ENCODE data around the gene GAGE10. TPM values are rescaled to one million over a fixed set of nuclear protein-coding genes. Genes with fewer than 3 reads are reported as not detected.

The GAGE10 gene
- total RNA-seq, 1 experiment from 2014 or later = not detected

DNA sequence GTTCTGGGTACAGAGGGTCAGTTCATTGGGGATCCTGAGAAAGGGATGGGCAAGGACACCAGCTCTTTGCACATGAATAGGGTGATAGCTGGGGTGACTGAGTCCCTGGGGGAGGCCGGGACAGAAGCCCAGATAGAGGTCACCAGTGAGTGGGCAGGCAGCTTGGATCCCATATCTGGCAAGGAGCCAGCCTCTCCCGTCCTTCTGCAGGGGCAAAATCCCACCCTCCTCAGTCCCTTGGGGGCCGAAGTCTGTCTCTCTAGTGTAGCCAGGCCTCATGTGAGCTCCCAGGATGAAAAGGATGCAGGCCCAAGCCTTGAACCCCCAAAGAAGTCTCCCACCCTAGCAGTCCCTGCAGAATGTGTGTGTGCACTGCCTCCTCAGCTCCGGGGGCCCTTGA is 16.9 kb upstream of the GAGE10 start (continued):
- no peak for TF ChIP-seq TCF7L2 (IDR thresholded peaks at IDR 0.05; ENCODE audit: borderline replicate concordance, extremely low read depth, insufficient read depth, insufficient read length)
- TF ChIP-seq SRF (IDR thresholded peaks at IDR 0.05; ENCODE audit: low read depth) = no peak
- TF ChIP-seq ELF1 (IDR thresholded peaks at IDR 0.05; ENCODE audit: borderline replicate concordance, low read depth) = no peak
- no peak for TF ChIP-seq ZNF274 (IDR thresholded peaks at IDR 0.05; ENCODE audit: low read depth, low read length)
- no peak for TF ChIP-seq JUND (IDR thresholded peaks at IDR 0.05)
- TF ChIP-seq YY1 (IDR thresholded peaks at IDR 0.05; ENCODE audit: extremely low read depth, insufficient replicate concordance, low read depth, low read length) = no peak
- TF ChIP-seq ZFX (IDR thresholded peaks at IDR 0.05) = no peak
- TF ChIP-seq RAD21 (IDR thresholded peaks at IDR 0.05; ENCODE audit: low read depth) = no peak

DNA sequence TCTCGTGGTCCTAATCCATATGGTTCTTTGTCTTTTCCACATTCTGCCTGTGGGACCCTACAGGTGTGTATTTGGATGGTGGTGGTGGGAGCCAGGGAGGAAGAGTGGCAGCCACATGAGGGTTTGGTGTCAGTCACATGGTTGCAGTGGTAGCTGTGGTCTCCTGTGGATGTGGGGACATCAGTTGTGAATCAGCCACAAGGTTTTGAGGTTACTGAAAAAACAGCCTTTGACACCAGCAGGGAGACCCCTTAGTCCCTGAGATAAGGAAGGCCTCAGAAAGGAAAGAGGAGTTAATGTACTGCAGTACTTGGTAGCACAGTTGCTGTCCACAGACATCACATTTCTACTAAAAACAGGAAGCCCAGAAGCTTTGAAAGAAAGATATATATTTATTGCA is 15.8 kb upstream of the GAGE10 start:
- CTCF ChIA-PET = no interaction called here

More for the DNA sequence above, 15.8 kb upstream of the GAGE10 start:
- ChIA-PET RAD21 (ENCODE audit: low non-redundant PET in 1 of 2, low total read pairs in 2 of 2, uncharacterized antibody in 2 of 2, unreplicated experiment in 2 of 2) (no interaction called here), POLR2A (no interaction called here)
- DNase-seq (ENCODE audit: low read depth, low spot score) (no peak), ATAC-seq (no peak)
- no peaks in the 10 kb centered on the region for H3K27me3 ChIP-seq (ENCODE audit: insufficient read depth, low read length)
- H4K20me1 ChIP-seq (ENCODE audit: insufficient read depth) = no peaks in the 10 kb centered on the region
- BruUV-seq (replicated peaks) = no TSS peak
- TF ChIP-seq MAX (IDR thresholded peaks at IDR 0.05) = no peak
- no peak for TF ChIP-seq POLR2AphosphoS5 (IDR thresholded peaks at IDR 0.05; ENCODE audit: low read depth, low read length)
- no peak overlapping the region for H3K4me2 ChIP-seq (ENCODE audit: low read length)
- H3K36me3 ChIP-seq (ENCODE audit: control insufficient read depth in 1 of 2, insufficient read depth in 2 of 2, low read length in 2 of 2) = no peaks in the 10 kb centered on the region
- no peak overlapping the region for H3K9ac ChIP-seq (ENCODE audit: low read length)
- no peak overlapping the region for H2AFZ ChIP-seq (ENCODE audit: low read depth, low read length, poor library complexity, severe bottlenecking)
- no peaks in the 10 kb centered on the region for H3K79me2 ChIP-seq (ENCODE audit: insufficient read depth, low read length)
- H3K4me3 ChIP-seq (replicated peaks in 1 of 2; ENCODE audit: low read depth in 1 of 2, low read length in 2 of 2) = no peak overlapping the region
- no peaks in the 10 kb centered on the region for H3K9me2 ChIP-seq (ENCODE audit: insufficient read depth)
- H3K4me1 ChIP-seq (ENCODE audit: control insufficient read depth in 1 of 2, insufficient read depth in 2 of 2, low read length in 2 of 2) = peaks cover 0 to under 1% of the 10 kb centered on the region in 2 experiments; a peak in 1 of 4 replicates
- H3K27ac ChIP-seq (ENCODE audit: low read depth, low read length) = no peak overlapping the region
- H3K9me3 ChIP-seq (ENCODE audit: control insufficient read depth in 1 of 2, insufficient read depth in 1 of 2, low read depth in 1 of 2, low read length in 2 of 2) = no peaks in the 10 kb centered on the region
- intact Hi-C loops (cut with micrococcal nuclease) = no loop called here
